Breast epithelium (tissue), 4 donors: ENCODE measurements around the gene RPN2. TPM values are rescaled to one million over a fixed set of nuclear protein-coding genes. Genes with fewer than 3 reads are reported as not detected.

ENCODE experiments used
- DNase-seq, 2 donors: peaks; one replicate each; pipeline ENCODE4 v3.0.0-alpha.2; 2019; ENCODE audit warnings: low spot score in 2 of 2
- H3K27ac ChIP-seq, 2 donors: fragments of 200-600 bp; sonication (generic) in 1 of 2; one replicate each; pipeline ENCODE4 v1.5.1; 2016 to 2019; ENCODE audit warnings: mild to moderate bottlenecking in 1 of 2
- H3K27me3 ChIP-seq, 2 donors: fragments of 200-600 bp; sonication (generic) in 1 of 2; one replicate each; pipeline versions ENCODE4 v1.5.1 to v1.6.0; 2017 to 2019; ENCODE audit warnings: control low read depth in 1 of 2, mild to moderate bottlenecking in 1 of 2
- H3K36me3 ChIP-seq: fragments of 200-600 bp; one replicate; pipeline ENCODE4 v1.5.1; 2019
- H3K4me1 ChIP-seq, 2 donors: fragments of 200-600 bp; sonication (generic); one replicate each; pipeline ENCODE4 v1.5.1; 2016 to 2019; ENCODE audit warnings: control low read depth in 1 of 2
- H3K4me3 ChIP-seq, 3 donors: fragments of 200-600 bp; sonication (generic); 1 replicate in 2 of 3; 2 replicates in 1 of 3; pipeline ENCODE4 v1.5.1; 2016 to 2019; ENCODE audit warnings: mild to moderate bottlenecking in 3 of 3, moderate library complexity in 2 of 3
- H3K9me3 ChIP-seq, 2 donors: fragments of 200-600 bp; sonication (generic) in 1 of 2; one replicate each; pipeline ENCODE4 v1.5.1; 2016 to 2019; ENCODE audit warnings: control low read depth in 1 of 2
- CTCF ChIP-seq, 3 donors: fragments of 450-650 bp; IDR thresholded peaks; one replicate each; pipeline ENCODE4 v1.5.1; 2016 to 2017; ENCODE audit warnings: antibody characterized with exemption in 3 of 3, mild to moderate bottlenecking in 3 of 3, moderate library complexity in 3 of 3
- POLR2A ChIP-seq: fragments of 450-650 bp; IDR thresholded peaks from one replicate; pipeline ENCODE4 v1.6.1; 2016; ENCODE audit warnings: antibody characterized with exemption, mild to moderate bottlenecking, moderate library complexity
- POLR2AphosphoS5 ChIP-seq, 3 donors: sonication (generic); formaldehyde crosslinking; IDR thresholded peaks; one replicate each; pipeline ENCODE4 v1.6.1; 2017; ENCODE audit warnings: antibody characterized with exemption in 3 of 3
- intact Hi-C: fragments of 100-400 bp; cut with DNase I; formaldehyde crosslinking; loops from one replicate; pipeline ENCODE4 v1.15.1; 2023; ENCODE audit warnings: low total_unique reads
- total RNA-seq, 3 donors: library from RNA; depleted of rRNA; stranded (reverse); fragments of >200 nt; gene quantifications; one replicate each; pipeline ENCODE4 v1.1.0, GENCODE V29; 2016

RPN2 gene
- total RNA-seq, 3 donors from 2014 or later = 108 to 161 (median 154) TPM

- no peak for DNase-seq
- H3K27ac ChIP-seq = no peak overlapping the region
- H3K27me3 ChIP-seq = no peaks in the 10 kb centered on the region
- H3K4me1 ChIP-seq = no peaks in the 10 kb centered on the region
- H3K4me3 ChIP-seq = no peak overlapping the region
- H3K36me3 ChIP-seq = no peaks in the 10 kb centered on the region
- H3K9me3 ChIP-seq = peaks cover 0 to 5% of the 10 kb centered on the region in 2 donors
- TF ChIP-seq POLR2A (no peak), POLR2AphosphoS5 (IDR thresholded peaks at IDR 0.05) (no peak), CTCF (IDR thresholded peaks at IDR 0.05) (no peak)
- intact Hi-C loops = no loop called here
Observed at GRCh38 chr20:37254114-37254878, 75.2 kb downstream of the RPN2 start.

- Histone ChIP-seq H3K27me3 (no peaks in the 10 kb centered on the region), H3K4me1 (no peaks in the 10 kb centered on the region), H3K36me3 (no peaks in the 10 kb centered on the region), H3K9me3 (peaks cover 0 to 5% of the 10 kb centered on the region in 2 donors), H3K4me3 (no peak overlapping the region), H3K27ac (no peak overlapping the region)
- intact Hi-C loops = no loop called here
- no peak for DNase-seq
- TF ChIP-seq POLR2AphosphoS5 (IDR thresholded peaks at IDR 0.05) (no peak), POLR2A (no peak), CTCF (IDR thresholded peaks at IDR 0.05) (no peak)
Observed at GRCh38 chr20:37256286-37256685, 77.2 kb downstream of the RPN2 start.

GRCh38 chr20:37257530-37257929, 78.4 kb downstream of the RPN2 start:
- Histone ChIP-seq H3K4me1 (no peaks in the 10 kb centered on the region), H3K4me3 (no peak overlapping the region), H3K27me3 (no peaks in the 10 kb centered on the region), H3K36me3 (no peaks in the 10 kb centered on the region), H3K9me3 (peaks cover 0 to 5% of the 10 kb centered on the region in 2 donors), H3K27ac (peak overlapping the region; percentile 25 to 38)
- TF ChIP-seq CTCF (IDR thresholded peaks at IDR 0.05) = no peak
- no peak for TF ChIP-seq POLR2A
- TF ChIP-seq POLR2AphosphoS5 (IDR thresholded peaks at IDR 0.05) = no peak
- DNase-seq = no peak
- intact Hi-C loops = no loop called here

- Histone ChIP-seq H3K27ac (peak overlapping the region; percentile 25 to 38), H3K4me3 (no peak overlapping the region), H3K9me3 (peaks cover 0 to 5% of the 10 kb centered on the region in 2 donors), H3K4me1 (no peaks in the 10 kb centered on the region), H3K27me3 (no peaks in the 10 kb centered on the region), H3K36me3 (no peaks in the 10 kb centered on the region)
- intact Hi-C loops = no loop called here
- peak in 1 of 2 donors; percentile 72 for DNase-seq
- TF ChIP-seq POLR2A = no peak
- no peak for TF ChIP-seq CTCF (IDR thresholded peaks at IDR 0.05)
- no peak for TF ChIP-seq POLR2AphosphoS5 (IDR thresholded peaks at IDR 0.05)
Observed at GRCh38 chr20:37257988-37258387, 78.9 kb downstream of the RPN2 start.

GRCh38 chr20:37259031-37259430, 79.9 kb downstream of the RPN2 start:
- intact Hi-C loops = no loop called here
- TF ChIP-seq POLR2A (no peak), POLR2AphosphoS5 (IDR thresholded peaks at IDR 0.05) (no peak), CTCF (IDR thresholded peaks at IDR 0.05) (no peak)

More at GRCh38 chr20:37259031-37259430, 79.9 kb downstream of the RPN2 start:
- Histone ChIP-seq H3K27me3 (no peaks in the 10 kb centered on the region), H3K4me1 (no peaks in the 10 kb centered on the region), H3K9me3 (peaks cover 0 to 5% of the 10 kb centered on the region in 2 donors), H3K27ac (no peak overlapping the region), H3K36me3 (no peaks in the 10 kb centered on the region), H3K4me3 (no peak overlapping the region)
- no peak for DNase-seq
